H1 (cell line): Measurements from ENCODE around the gene CDH7. TPM values are rescaled to one million over a fixed set of nuclear protein-coding genes. Genes with fewer than 3 reads are reported as not detected.

Experiments used
- CTCF ChIA-PET: fragments of 300-600 bp; sonication (Branson Sonifier 250); formaldehyde crosslinking; loops from one replicate; lab custom pipeline; 2021; ENCODE audit not compliant: partially characterized antibody; lab: Charles Lee
- POLR2A ChIA-PET: fragments of 300-600 bp; sonication (Branson Sonifier 250); formaldehyde crosslinking; loops from one replicate; lab custom pipeline; 2021; ENCODE audit warnings: inconsistent platforms; ENCODE audit not compliant: partially characterized antibody; lab: Charles Lee
- DNase-seq, 2 experiments: peaks; one replicate each; pipeline versions ENCODE4 v3.0.0 to v3.0.0-alpha.2; 2010 to 2022; ENCODE audit warnings: low spot score in 2 of 2, low read depth in 1 of 2, mixed read lengths in 1 of 2
- FAIRE-seq: peaks from 2 replicates; lab custom pipeline; 2011; peaks lifted over from hg19 to GRCh38; lab: Jason Lieb, UNC
- H2AFZ ChIP-seq: 2 replicates; pipeline ENCODE4 v1.8.1; 2012; ENCODE audit warnings: low read length, inconsistent platforms
- H2AK5ac ChIP-seq: 2 replicates; pipeline ENCODE4 v1.6.1; 2013; ENCODE audit warnings: low read depth, low read length
- H2BK120ac ChIP-seq: replicated peaks from 2 replicates; pipeline ENCODE3; 2013; ENCODE audit warnings: low read depth, low read length, inconsistent platforms
- H2BK12ac ChIP-seq: 2 replicates; pipeline ENCODE4 v1.6.1; 2013; ENCODE audit warnings: low read depth, low read length
- H2BK15ac ChIP-seq: 2 replicates; pipeline ENCODE4 v1.6.1; 2013; ENCODE audit warnings: low read length
- H2BK20ac ChIP-seq: 2 replicates; pipeline ENCODE4 v1.6.1; 2013; ENCODE audit warnings: low read length
- H2BK5ac ChIP-seq: 2 replicates; pipeline ENCODE4 v1.6.1; 2013; ENCODE audit warnings: low read depth, low read length
- H3K14ac ChIP-seq: 2 replicates; pipeline ENCODE4 v1.6.1; 2013; ENCODE audit warnings: inconsistent platforms; ENCODE audit not compliant: insufficient read length
- H3K18ac ChIP-seq: 2 replicates; pipeline ENCODE4 v1.6.1; 2013; ENCODE audit warnings: low read length; ENCODE audit errors: extremely low read depth
- H3K23ac ChIP-seq: 2 replicates; pipeline ENCODE4 v1.6.1; 2013; ENCODE audit warnings: inconsistent platforms; ENCODE audit not compliant: insufficient read length
- H3K23me2 ChIP-seq: 2 replicates; pipeline ENCODE4 v1.6.1; 2013; ENCODE audit warnings: low read depth, low read length
- H3K27ac ChIP-seq: 2 replicates; pipeline ENCODE4 v1.6.1; 2011; ENCODE audit warnings: low read depth, low read length, inconsistent platforms
- H3K27me3 ChIP-seq, 4 experiments: replicated peaks in 1 of 4; 1 replicate in 1 of 4; 2 replicates in 3 of 4; pipeline versions ENCODE4 v1.6.1 to v1.8.1; 2011 to 2013; ENCODE audit warnings: low read length in 3 of 4, mild to moderate bottlenecking in 3 of 4, inconsistent platforms in 2 of 4, mixed read lengths in 2 of 4, moderate library complexity in 1 of 4; ENCODE audit not compliant: control insufficient read depth in 3 of 4, insufficient read depth in 3 of 4; ENCODE audit errors: extremely low read depth in 1 of 4
- H3K36me3 ChIP-seq, 4 experiments: 2 replicates each; pipeline versions ENCODE4 v1.6.1 to v1.8.1; 2011 to 2013; ENCODE audit warnings: mild to moderate bottlenecking in 4 of 4, low read length in 3 of 4, moderate library complexity in 2 of 4, control low read depth in 1 of 4, inconsistent platforms in 1 of 4; ENCODE audit not compliant: insufficient read depth in 4 of 4, control insufficient read depth in 2 of 4
- H3K4ac ChIP-seq: replicated peaks from 2 replicates; pipeline ENCODE3; 2013; ENCODE audit warnings: low read length, low read depth, mixed read lengths, inconsistent platforms; ENCODE audit not compliant: insufficient read length
- H3K4me1 ChIP-seq, 4 experiments: replicated peaks in 1 of 4; 1 replicate in 1 of 4; 2 replicates in 3 of 4; pipeline versions ENCODE4 v1.6.1 to v1.8.1; 2011 to 2013; ENCODE audit warnings: low read length in 3 of 4, inconsistent platforms in 2 of 4, mixed read lengths in 1 of 4; ENCODE audit not compliant: insufficient read depth in 4 of 4, control insufficient read depth in 3 of 4
- H3K4me2 ChIP-seq, 2 experiments: 2 replicates each; pipeline versions ENCODE4 v1.6.1 to v1.8.1; 2011 to 2013; ENCODE audit warnings: low read depth in 2 of 2, low read length in 2 of 2, control low read depth in 1 of 2, inconsistent platforms in 1 of 2, mild to moderate bottlenecking in 1 of 2; ENCODE audit not compliant: insufficient read depth in 1 of 2
- H3K4me3 ChIP-seq, 4 experiments: fragments of 200-600, 300-600 bp in 1 of 4; sonication (generic), shearing (Covaris generic), sonication (Bioruptor Twin) in 1 of 4; 2 replicates each; pipeline versions ENCODE4 v1.5.1 to v1.8.1; 2011 to 2016; ENCODE audit warnings: low read length in 4 of 4, low read depth in 3 of 4, control low read depth in 2 of 4, inconsistent platforms in 2 of 4, mild to moderate bottlenecking in 2 of 4, mixed read lengths in 1 of 4, moderate library complexity in 1 of 4; ENCODE audit not compliant: insufficient read depth in 2 of 4; ENCODE audit errors: extremely low read depth in 1 of 4
- H3K56ac ChIP-seq: replicated peaks from 2 replicates; pipeline ENCODE3; 2013; ENCODE audit warnings: low read depth, mild to moderate bottlenecking, mixed read lengths, low read length, inconsistent platforms; ENCODE audit not compliant: insufficient read length
- H3K79me1 ChIP-seq: 2 replicates; pipeline ENCODE4 v1.6.1; 2013; ENCODE audit warnings: low read depth, low read length, control low read depth
- H3K79me2 ChIP-seq, 2 experiments: 2 replicates each; pipeline versions ENCODE4 v1.6.1 to v1.8.1; 2012 to 2013; ENCODE audit warnings: low read length in 2 of 2, mild to moderate bottlenecking in 2 of 2, inconsistent platforms in 1 of 2; ENCODE audit not compliant: insufficient read depth in 2 of 2, control insufficient read depth in 1 of 2
- H3K9ac ChIP-seq, 4 experiments: replicated peaks in 1 of 4; 1 replicate in 1 of 4; 2 replicates in 3 of 4; pipeline versions ENCODE4 v1.6.1 to v1.8.1; 2011 to 2013; ENCODE audit warnings: low read depth in 3 of 4, low read length in 3 of 4, control low read depth in 2 of 4, mild to moderate bottlenecking in 2 of 4, moderate library complexity in 2 of 4, inconsistent platforms in 1 of 4; ENCODE audit errors: extremely low read depth in 1 of 4
- H3K9me3 ChIP-seq, 2 experiments: 2 replicates each; pipeline versions ENCODE4 v1.6.1 to v1.8.1; 2012 to 2013; ENCODE audit warnings: mild to moderate bottlenecking in 2 of 2, moderate library complexity in 2 of 2, control low read depth in 1 of 2, inconsistent platforms in 1 of 2, low read depth in 1 of 2, low read length in 1 of 2, mixed read lengths in 1 of 2; ENCODE audit not compliant: insufficient read depth in 2 of 2
- H4K20me1 ChIP-seq, 2 experiments: replicated peaks in 1 of 2; 2 replicates each; pipeline versions ENCODE3 to v1.8.1; 2011 to 2013; ENCODE audit warnings: inconsistent platforms in 2 of 2, low read length in 2 of 2, mild to moderate bottlenecking in 1 of 2; ENCODE audit not compliant: insufficient read depth in 2 of 2, control insufficient read depth in 1 of 2
- H4K5ac ChIP-seq: 2 replicates; pipeline ENCODE4 v1.6.1; 2013; ENCODE audit warnings: low read length, low read depth, mixed read lengths, inconsistent platforms; ENCODE audit not compliant: insufficient read length
- H4K8ac ChIP-seq: 2 replicates; pipeline ENCODE4 v1.8.0; 2013; ENCODE audit warnings: mild to moderate bottlenecking, moderate library complexity, low read length, inconsistent platforms; ENCODE audit not compliant: insufficient read depth; ENCODE audit errors: extremely low read depth
- H4K91ac ChIP-seq: replicated peaks from 2 replicates; pipeline ENCODE3; 2013; ENCODE audit warnings: low read length, mixed read lengths, inconsistent platforms; ENCODE audit not compliant: insufficient read length
- KDM4A ChIP-seq: IDR thresholded peaks from one replicate; pipeline ENCODE4 v1.7.1; 2012; ENCODE audit warnings: low read depth, mild to moderate bottlenecking, moderate library complexity, low read length, inconsistent platforms; ENCODE audit not compliant: severe bottlenecking
- WGBS, 2 experiments: shearing (Covaris generic) in 1 of 2; methylation state at CpG; one replicate each; pipeline versions ENCODE4 v1.1.6 to v1.1.7; 2013 to 2015; ENCODE audit warnings: low lambda C conversion rate in 2 of 2, mixed read lengths in 2 of 2, inconsistent platforms in 1 of 2, low coverage in 1 of 2, missing lambda C conversion rate in 1 of 2; ENCODE audit not compliant: insufficient replicate concordance in 2 of 2, insufficient coverage in 1 of 2, insufficient read length in 1 of 2; ENCODE audit errors: extremely low coverage in 1 of 2, missing lambda C conversion rate in 1 of 2; 5-methylcytosine and 5-hydroxymethylcytosine counted together
- polyA plus RNA-seq, 7 experiments: library from polyadenylated mRNA; depleted of rRNA in 3 of 7; stranded (reverse) in 5 of 7; unstranded in 2 of 7; fragments of >200 nt in 5 of 7; fragments of 200-250 nt in 2 of 7; gene quantifications; 1 replicate in 5 of 7; 2 replicates in 1 of 7; 4 replicates in 1 of 7; pipeline versions ENCODE4 v1.2.1 to v1.2.3, GENCODE V29; 2011 to 2013; ENCODE audit warnings: missing spikeins in 2 of 7, mixed read lengths in 2 of 7
- total RNA-seq: library from RNA; stranded (reverse); fragmentation: NEBNext Ultra II Directional; extraction: Animal tissue kit (Norgen Biotek cat#: 25700); gene quantifications from 2 replicates; pipeline ENCODE4 v1.2.1, GENCODE V29; 2021

CDH7 gene
- total and polyA plus RNA-seq, 2 of the 8 experiments (the other 6 are each of a cell fraction or from before 2014, with no cell fraction given): 1.00 to 1.5 TPM

DNA sequence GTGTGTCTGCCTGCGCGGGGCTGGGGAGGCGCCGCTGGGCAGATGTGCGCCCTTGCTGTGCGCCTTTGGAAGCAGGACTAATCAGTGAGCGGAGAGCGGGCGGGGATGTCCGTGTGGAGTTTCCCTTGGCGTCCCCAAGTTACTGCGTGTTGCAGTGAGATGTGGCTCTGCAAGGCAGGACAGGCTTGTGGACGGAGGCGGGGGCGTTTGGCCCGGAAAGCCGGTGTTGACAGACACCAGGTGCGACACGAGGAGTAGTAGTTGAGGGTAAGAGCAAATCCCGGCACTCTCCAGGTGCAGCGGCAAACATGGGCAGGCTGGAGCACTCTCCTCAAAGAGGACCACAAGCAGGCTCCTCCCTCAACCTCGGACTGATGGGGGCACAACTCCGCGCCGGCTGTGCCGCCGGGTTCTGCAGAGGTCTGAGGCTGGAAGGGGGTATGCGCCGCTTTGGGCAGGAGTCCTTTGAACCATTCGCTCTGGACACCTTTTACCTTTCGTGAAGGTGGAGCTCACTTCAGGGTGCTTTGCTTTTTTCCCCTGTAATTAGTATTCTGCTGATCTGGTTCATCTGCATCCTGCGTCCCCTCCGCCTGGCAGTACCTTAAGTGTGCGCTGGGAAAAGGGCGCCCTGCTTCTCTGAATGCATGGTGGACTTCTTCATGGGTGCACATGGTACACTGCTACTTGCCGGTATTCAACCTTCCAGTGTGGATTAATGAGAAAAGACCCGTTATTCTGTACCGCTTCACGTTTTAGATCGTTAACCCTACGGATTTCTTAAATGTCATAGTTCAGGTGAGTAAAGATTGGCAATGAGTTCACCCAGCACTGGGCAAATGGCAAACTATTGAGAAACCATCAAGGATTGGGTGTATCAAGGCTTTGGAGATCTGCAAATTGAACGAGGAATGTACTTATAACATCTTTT lies 608 bp downstream of the CDH7 start:
- CTCF ChIA-PET: interaction anchor here (0.9 to 2.1 kb wide), 6 partner anchors 21 to 67 kb away, joined by 3 to 7 read pairs (median 3); no protein-coding TSS in a partner anchor
- Histone ChIP-seq H3K14ac (no peak overlapping the region), H3K23me2 (peaks cover 11% of the 10 kb centered on the region; the same call in 1 of the 2 replicates), H3K27ac (no peak overlapping the region), H2BK12ac (no peak overlapping the region), H2BK20ac (no peak overlapping the region), H2BK120ac (no peak overlapping the region), H3K36me3 (no peaks in the 10 kb centered on the region), H3K56ac (no peak overlapping the region), H3K23ac (no peak overlapping the region), H3K79me1 (no peaks in the 10 kb centered on the region), H3K18ac (no peak overlapping the region; the same call in 1 of the 2 replicates), H4K8ac (peak overlapping the region; percentile 53; the same call in 1 of the 2 replicates), H3K9ac (peak overlapping the region in 1 of 4 experiments; percentile 28; a peak in 1 of 7 replicates), H3K4me3 (peak overlapping the region; percentile 36 to 91 (median 63)), H2BK15ac (no peak overlapping the region), H3K27me3 (peaks cover 9 to 28% (median 14%) of the 10 kb centered on the region in 4 experiments), H3K4me1 (peaks cover 0 to 9% (median 3%) of the 10 kb centered on the region in 4 experiments; a peak in 4 of 7 replicates), H3K9me3 (no peaks in the 10 kb centered on the region), H3K4me2 (peak overlapping the region; percentile 64 to 98), H2AFZ (peak overlapping the region; percentile 98), H3K4ac (no peak overlapping the region), H3K79me2 (no peaks in the 10 kb centered on the region), H4K91ac (no peak overlapping the region), H4K20me1 (no peaks in the 10 kb centered on the region), H2AK5ac (no peak overlapping the region), H4K5ac (no peak overlapping the region), H2BK5ac (no peak overlapping the region)
- 7% methylated on average over 41 of the region's 42 CpGs; no CpG with 5 or more reads in 1 of the 2 experiments for WGBS, 2 experiments
- no peak for DNase-seq
- POLR2A ChIA-PET: interaction anchor here (1.0 kb wide), 1 partner anchor 26 kb away, joined by 4 read pairs; no protein-coding TSS in a partner anchor
- no peak for FAIRE-seq
- no peak for TF ChIP-seq KDM4A
